GM21529 (cell line): Measurements from ENCODE around the gene NEK2.
"Not testable (repeated sequence)": the region's sequence is repeated elsewhere in the genome, so short reads cannot be mapped to it uniquely, and the experiment has no call there.

Source experiments
- ATAC-seq: cut with Tn5 transposase; IDR thresholded peaks from one replicate; pipeline ENCODE4 v1.9.1; 2021; ENCODE audit not compliant: unreplicated experiment

NEK2 gene

DNA sequence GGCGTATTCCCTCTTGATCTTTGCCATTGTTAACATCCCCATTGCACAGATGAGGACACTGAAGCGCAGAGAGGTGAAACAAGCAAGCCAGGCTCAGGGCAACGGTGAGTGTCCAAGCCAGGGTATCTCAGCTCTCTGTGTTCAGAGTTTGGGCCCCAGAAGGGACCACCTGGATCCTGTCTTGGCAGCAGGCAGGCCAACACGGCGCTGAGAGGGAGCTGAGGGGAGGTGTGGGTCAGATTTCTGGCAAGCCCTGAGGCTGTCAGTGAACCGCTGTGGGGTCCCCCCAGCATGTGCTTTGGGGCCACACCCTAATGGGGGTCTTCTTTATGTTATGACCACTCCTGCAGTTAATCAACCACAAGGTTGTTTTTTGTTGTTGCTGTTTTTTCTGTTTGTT lies 23.1 kb downstream of the NEK2 start:
- ATAC-seq: no peak

DNA sequence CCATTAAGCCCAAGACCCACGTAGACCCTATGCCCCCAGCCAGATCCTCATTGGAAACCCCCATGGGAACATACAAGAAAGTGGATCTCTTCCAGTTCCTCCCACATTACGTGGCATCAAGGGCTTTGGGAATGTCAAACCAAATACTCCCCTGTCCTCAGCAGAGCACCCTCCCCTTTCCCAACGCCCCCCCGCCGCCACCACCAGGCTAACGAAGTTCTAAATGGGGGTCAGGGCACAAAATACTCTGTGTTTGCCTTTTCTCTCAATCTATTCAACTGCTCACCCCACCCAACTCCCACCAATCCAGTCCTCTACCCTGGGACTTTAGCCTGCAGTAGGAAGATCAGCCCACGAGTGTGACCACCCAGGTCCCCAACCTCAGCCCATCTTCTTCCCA lies 24.5 kb downstream of the NEK2 start:
- ATAC-seq: no peak

DNA sequence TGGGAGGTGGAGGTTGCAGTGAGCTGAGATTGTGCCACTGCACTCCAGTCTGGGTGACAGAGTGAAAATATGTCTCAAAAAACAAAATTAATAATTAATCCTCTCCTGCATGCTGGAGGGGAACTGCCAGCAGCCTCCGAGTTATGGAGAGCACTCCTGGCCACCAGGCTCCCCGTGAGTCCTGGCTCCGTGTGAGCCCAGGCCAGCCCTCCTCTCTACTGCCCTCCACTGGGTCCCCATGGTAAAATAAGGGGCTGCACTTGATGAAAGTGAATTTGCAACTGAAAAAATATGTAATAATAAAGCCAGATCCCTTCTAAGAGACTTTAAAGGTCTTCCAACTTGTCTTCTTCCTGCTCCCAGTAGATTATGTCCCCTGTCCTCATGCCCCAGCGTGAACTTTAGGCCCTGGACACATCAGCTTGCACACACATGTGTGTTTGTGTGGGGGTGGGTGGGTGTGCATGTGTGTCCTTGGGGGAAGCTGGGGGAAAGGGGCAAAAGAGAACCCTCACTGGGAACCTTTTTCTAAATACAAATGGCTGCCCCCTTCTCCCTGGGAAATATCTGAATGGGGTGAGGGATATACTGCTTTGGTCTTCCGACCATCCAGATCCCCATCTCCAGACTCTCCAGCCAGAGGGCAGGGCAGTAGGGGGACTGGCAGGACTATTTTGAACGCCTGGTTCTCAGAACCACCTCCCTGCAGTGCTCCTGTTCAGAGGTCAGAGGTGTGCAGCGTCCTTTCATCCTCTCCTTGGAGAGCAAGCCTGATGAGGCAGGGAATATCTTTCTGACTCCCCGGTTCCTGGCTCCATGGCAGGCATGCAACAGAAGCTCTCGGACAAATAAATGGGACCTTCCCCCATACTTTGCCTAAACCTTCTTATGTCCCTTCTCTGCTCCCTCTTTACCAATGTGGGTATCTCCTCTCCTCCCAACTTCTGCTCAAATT lies 26.2 kb downstream of the NEK2 start:
- ATAC-seq: no peak

DNA sequence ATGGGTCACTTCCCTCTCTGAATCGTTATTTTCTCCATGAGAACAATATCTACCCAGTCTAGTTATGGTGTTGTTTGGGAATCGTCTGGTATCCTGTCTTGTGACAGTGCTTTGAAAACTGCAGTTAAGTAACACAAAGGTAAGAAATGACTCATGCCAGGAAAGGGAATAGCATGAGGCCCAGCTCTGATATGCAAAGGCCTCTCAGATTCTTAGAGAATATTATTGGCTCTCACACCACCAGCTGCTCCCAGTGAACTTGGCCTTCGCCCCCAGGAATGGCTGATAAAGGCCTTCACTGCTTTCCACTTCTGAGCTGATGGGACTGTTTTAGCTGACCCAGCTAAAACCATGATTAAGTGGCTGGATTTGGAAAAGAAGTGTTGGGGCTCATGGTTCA lies 27.1 kb downstream of the NEK2 start:
- no peak for ATAC-seq

DNA sequence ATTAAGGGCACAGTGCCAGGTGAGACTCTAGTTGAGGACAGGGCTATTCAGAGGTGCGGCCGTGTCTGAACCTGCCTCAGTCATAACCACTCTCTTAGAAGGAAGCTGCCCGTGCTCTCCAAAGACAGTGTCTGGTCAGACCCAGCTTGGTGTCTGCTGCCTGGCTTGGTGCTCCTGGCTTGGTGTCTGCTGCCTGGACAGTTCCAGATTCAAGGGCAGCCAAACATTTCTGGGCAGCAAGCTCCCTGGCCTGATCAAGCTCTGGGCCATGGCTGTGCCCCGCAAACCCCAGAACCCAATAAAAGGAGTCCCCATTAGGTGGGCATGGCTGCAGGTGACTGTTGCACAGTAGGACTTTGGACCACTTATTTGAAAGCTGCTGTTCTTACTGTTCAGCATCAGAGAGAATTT lies 27.7 kb downstream of the NEK2 start:
- ATAC-seq: no peak

DNA sequence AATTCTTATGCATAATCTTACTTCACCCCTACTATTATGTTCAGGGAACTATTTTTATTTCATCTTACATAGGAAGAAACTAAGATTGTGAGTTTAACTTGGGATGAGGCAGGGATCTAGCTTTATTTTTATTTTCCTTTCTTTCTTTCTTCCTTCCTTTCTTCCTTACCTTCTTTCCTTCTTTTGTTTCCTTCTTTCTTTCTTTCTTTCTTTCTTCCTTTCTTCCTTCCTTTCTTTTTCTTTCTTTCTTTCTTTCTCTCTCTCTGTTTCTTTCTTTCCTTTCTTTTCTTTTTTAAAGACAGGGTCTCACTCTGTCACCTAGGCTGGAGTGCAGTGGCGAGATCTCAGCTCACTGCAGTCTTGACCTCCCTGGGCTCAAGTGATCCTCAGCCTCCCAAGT lies 28.9 kb downstream of the NEK2 start:
- no peak for ATAC-seq

DNA sequence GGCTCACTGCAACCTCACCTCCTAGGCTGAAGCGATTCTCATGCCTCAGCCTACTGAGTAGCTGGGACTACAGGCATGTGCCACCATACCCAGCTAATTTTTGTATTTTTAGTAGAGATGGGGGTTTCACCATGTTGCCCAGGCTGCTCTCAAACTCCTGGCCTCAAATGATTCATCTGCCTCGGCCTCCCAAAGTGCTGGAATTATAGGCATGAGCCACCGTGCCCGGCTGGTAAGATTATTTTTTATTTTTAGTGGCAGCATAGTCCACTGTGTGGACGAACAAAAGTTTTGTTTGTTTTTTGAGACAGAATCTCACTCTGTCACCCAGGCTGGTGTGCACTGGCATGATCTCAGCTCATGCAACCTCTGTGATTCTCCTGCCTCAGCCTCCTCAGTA lies 29.8 kb downstream of the NEK2 start:
- not testable (repeated sequence) for ATAC-seq

DNA sequence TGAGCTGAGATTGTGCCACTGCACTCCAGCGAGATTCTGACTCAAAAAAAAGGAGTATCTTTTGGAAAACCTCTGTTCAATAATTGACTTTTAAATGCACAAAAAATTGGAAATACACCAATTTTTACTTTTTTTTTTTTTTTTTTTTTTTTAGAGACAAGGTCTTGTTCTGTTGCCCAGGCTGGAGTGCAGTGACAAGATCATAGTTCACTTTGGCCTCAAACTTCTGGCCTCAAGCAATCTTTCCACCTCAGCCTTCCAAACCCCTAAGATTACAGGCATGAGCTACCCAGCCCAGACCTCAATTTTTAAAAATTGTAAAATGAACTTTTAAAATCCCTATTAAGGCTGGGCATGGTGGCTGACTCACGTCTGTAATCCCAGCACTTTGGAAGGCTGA lies 30.8 kb downstream of the NEK2 start:
- no peak for ATAC-seq

DNA sequence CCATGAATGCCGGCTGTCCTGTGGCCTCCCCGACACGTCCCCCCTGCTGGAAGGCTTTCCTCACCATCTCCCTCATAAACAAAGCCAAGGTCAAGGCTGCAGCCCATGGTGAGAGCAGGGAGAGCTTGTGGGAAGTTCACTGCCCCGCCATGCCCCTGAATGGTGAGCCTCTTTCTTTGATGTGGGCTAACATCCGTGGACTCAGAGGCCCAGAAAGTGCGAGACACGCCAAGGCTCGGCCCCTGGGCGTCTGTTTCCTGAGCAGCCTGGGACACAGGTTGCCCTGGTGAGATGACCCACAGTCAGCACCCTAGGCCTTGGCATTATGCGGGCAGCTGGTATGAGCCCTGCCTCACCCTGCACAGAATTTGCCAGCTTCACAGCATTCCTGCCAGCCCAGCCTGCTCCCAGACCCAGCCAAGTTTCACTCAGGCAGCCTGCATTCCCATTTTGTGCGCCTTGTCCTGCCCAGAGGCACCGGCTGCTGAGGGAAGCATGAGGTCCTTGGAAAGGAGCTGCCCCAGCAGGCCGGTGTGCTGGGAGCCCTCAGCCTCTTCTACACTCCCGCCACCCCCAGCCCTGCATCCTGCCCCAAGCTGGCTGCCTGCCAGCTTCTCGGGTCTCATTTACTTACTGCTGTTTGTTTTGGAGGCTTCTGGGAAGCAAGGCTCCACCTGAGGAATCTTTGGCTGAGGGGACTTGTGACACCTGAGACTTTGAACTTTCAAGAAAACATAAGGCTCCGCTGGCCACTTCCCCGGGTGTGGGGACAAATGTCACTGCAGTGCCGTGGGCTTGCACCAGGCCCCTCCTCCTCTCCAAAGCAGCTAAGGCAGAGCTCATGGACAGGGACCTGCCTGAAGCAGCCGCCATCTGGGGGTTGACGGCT lies 31.9 kb downstream of the NEK2 start:
- ATAC-seq: no peak

DNA sequence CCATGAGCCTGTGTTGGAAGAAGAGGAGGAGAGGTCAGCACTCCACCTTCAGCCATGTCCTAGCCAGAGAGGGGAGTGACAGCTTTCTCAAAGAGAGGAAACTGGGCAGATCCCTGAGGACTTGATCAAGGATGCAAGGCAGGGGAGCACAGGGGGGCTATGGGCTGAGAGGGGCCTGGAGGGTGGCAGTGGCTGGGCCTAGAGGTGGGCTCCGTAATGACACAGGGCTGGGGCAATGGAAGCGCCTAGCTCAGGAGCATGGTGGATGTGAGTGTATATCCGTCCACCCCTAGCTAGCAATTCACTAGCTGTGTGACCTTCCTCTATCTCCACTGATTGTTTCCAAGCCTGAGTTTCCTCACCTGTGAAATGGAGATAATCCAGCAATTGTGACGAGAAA lies 32.6 kb downstream of the NEK2 start:
- no peak for ATAC-seq

DNA sequence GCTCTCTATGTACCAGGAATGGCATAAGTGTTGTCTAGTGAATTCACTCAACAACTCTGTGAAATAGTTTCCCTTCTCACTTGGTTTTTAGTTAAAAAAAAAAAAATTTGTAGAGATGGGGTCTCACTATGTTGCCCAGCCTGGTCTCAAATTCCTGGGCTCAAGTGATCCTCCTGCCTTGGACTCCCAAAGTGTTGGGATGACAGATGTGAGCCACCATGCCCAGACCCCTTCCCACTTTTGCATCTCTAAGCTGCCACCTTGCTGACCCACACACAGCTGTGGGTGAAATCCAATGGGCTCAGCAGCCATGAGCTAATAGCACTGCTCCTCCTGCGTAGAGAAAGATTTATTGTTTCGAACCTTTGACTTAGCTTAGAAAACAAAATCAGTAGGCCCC lies 33.5 kb downstream of the NEK2 start:
- ATAC-seq: no peak

DNA sequence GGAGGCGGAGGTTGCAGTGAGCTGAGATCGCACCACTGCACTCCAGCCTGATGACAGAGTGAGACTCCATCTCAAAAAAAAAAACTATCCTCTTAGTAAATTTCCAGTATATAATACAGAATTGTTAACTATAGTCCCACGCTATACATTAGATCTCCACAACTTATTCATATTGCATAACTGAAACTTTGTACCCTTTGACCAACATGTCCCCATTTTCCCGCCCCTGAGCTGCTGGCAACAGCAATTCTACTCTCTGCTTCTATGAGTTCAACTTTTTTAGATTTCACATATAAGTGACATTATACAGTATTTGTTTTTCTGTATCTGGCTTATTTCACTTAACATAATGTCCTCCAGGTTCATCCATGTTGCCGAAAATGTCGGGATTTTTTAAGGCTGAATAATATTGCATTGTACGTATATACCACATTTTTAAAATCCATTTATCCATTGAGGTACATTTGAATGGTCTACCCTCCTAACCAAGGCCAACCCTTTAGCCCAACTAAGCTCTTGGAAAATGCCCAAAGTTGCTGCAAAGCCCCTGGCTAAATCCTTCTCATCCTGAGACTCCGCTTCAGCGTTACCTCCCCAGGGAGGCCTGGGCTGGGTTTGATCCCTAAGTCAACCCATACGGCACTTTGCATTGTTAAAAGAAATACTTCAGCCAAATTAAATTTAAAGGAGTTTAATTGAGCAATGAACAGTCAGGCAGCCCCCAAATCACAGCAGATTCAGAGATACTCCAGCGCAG lies 34.2 kb downstream of the NEK2 start:
- ATAC-seq: no peak

DNA sequence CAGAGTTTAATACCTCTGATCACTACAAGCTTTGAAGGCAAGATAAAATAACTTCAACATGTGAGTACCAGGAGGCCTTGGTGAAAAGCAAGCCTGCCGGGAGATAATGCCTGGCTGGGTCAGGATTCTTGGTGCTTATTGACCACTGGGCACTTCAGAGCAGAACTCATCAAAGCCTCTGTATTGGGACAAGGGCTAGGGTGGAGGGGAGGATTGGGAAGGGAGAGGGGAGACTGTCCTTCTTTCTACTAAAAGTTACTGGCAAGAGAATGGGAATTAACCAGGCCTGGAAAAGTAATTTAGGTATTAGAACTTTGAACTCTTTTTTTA lies 35.2 kb downstream of the NEK2 start:
- no peak for ATAC-seq

DNA sequence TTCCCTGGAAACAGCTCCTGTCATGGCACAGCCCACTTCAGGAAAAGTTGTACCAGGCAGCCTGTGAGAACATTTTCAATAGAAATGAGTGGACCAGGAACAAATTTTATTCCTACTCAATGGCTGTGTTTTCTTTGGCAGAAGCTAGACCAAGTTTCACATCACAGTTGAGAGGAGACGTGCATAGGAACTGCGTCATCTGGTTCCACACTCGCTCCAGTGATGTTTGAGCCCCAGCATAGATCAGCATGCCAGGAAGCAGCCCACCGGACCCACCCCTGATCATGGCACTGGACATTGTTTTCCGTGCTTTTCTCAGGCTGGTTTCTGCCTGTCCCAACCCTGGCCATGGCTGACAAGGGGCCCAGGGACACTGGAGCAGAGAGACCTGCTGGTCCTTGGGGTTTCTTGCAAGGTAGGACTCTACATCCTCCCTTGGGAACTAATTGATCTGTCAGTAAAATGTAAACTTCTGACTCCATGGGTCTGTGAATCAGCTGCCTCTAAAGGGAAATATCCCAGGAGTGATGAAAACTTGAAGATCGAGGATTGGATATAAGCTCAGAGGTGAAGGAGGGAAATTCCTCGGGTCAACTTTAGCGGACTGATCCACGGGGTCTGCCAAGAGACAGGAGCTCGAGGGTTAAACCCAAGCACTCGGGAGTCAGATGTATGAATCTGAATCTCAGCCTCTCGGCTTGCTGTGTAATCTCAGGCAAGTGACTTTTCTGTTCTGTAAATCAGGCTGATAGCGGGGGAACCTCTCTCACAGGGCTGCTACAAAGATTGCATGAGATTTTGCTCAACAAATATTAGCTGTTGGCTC lies 35.7 kb downstream of the NEK2 start:
- ATAC-seq: no peak

DNA sequence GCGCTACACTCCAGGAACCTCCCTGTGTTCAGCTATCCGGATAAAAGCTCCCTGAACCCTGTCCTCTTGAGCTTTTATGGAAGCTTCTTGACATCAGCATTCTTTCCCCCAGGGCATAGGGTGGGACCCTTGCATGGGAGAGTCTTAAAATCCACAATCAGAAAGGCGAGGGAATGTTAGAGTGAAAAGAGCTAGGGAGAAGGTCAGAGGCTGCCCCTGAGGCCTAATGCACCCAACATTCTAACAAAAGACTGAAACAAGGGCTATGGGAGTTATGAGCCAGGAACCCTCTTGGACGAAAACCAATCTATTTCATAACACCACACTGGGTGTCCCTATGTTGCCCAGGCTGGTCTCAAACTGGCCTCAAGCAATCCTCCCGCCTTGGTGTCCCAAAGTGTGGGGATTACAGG lies 36.7 kb downstream of the NEK2 start:
- ATAC-seq: no peak

DNA sequence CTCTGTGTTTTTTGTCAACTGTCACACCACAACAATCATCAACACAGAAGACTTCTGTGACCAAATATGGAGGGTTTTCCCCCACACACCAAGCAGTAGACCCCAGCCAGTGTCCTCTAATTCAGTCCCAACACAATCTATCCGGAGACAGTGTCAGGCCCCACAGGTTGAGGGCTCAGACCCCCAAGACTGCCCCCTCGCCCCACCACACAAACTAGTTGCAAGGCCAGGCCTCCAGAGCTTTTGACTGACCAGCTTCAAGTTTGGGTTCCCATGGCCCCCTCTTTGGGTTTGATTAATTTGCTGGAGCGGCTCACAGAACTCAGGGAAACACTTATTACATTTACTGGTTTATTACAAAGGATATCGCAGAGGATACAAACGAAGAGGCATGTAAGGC lies 37.2 kb downstream of the NEK2 start:
- no peak for ATAC-seq

DNA sequence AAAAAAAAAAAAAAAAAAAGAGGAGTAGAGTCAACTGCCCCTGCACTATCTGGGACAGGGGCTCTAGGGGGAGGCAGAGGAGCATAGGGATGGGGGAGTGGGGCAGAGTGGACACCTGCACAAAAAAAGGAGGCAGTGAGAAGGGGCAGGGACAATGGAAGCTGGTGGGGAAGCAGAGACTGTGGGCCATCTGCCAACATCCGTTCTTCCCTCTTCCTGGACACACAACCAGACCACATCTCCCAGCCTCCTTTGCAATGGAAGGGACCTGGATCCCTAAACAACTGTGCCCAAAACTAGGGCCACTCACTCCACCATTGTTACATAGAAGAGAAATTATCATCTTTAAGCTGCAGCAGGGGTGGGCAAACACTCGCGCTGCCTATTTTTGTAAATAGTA lies 38.4 kb downstream of the NEK2 start:
- no peak for ATAC-seq

DNA sequence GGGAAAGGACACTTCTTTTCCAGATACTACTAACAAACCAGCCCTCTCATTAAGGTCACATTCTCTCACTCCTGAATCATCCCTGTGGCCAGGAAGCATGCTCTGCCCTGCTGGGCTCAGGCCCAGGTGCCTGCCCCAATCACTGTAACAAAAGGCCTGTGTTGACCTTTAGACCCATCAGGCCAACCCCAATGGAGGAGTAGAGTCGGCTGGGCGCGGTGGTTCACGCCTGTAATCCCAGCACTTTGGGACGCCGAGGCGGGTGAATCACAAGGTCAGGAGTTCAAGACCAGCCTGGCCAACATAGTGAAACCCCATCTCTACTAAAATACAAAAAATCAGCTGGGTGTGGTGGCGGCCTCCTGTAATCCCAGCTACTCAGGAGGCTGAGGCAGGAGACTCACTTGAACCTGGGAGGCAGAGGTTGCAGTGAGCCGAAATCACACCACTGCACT lies 38.8 kb downstream of the NEK2 start:
- not testable (repeated sequence) for ATAC-seq

DNA sequence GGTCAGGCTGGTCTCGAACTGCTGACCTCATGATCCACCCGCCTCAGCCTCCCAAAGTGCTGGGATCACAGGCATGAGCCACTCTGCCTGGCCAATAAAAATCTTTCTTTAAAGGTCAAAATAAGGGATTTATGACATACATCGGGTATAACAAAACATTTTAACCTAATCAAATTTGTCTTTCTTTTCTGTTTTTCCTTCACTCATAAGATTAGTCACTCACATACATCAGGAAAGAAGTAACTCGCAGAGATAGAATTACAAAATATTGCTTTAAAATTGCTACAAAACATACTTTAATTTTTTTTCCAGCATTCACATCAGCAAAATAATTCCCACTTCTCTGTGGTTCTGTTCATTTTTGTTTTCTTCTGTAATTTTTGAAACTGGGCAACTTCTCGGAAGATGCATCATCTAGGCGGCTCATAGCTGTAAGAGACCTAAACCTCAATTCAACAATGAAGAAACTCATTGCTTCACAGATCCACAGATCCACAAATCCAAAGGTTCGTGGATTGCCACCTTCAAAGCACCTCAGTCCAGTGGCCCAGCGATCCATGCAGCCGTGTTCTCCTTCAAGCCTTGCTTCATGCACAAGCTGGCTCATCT lies 39.7 kb downstream of the NEK2 start:
- ATAC-seq: no peak

DNA sequence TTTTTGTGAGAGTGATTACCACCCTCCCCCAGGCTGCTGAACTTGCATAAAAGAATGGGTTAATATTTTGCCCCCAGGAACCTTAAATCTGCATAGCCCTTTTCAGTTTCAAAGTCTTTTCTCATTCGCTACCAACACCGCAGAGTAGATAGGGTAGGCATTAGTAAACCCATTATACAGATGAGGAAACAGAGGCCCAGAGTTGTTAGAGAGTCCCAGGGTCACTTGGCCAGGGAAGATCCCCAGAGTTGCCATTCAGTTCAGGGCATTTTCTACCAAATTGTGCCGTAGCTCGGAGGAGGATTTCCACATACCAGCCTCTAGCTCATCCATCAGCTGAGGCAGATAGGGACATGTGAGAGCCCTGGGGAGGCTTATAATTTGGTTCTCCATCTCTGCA lies 40.5 kb downstream of the NEK2 start:
- ATAC-seq: no peak
